Measurements from ENCODE around the gene CRTC2. TPM values are rescaled to one million over a fixed set of nuclear protein-coding genes. Genes with fewer than 3 reads are reported as not detected.

Gene CRTC2
- total and polyA plus RNA-seq, 9 of the 15 experiments (the other 6 are each of a cell fraction or from before 2014, with no cell fraction given) = 2.7 to 26.4 (median 10.2) TPM

DNA sequence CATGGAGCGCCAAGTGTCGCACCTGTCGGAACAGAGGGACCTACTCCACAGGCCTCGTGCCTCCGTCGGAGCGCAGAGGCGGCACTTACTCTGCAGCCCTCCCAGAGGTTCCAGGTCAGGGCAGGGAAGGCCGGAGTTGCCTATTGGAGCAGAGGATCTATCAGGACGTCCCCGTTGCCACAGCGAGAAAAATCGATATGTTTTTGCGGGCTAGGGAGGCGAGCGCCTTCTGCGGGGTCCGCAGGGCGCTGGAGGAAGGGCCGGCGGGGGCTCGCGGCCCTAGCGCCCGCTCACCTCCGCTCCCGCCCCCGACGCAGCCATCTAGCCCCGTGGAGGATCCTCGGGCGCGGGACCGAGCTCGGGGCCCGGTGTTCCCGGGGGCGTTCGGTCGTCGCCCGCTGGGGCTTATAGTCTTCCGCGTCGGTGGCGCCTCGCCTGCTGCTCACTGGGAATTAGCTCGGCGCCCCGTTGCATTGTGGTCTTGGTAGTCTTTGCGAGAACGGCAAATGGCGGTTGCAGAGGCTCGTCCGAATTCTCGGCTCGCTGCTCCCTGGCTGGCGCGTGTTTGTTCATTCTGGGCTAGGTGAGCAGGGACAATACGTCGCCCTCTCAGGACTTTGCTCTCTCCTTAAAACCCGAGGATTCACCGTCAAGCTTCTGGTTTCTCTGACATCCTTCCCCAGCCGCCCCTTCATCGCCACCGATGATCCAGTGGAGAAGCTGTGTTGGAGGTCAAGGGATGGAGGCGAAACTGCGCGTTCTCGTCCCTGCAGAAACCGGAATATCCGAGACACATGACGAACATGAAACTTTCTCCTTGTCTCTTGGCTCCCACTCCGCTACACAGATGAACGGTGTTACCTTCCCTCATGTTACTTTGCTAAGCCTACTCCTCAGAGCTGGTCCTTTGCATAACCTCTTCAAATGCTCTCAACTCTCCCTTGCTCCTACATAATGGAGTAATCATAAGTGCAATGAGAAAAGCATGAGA is 19.1 kb upstream of the CRTC2 start, which contains the start of gene JTB (continued):
- no peak for TF ChIP-seq ZNF318 (IDR thresholded peaks at IDR 0.05; ENCODE audit: borderline replicate concordance in 1 of 2, low read depth in 1 of 2)
- 0 out of 2 replicates have a peak, but pooled peaks have one; percentile 3 for TF ChIP-seq SMC3 (conservative IDR thresholded peaks at IDR 0.05; ENCODE audit: insufficient read depth, low read depth, low read length)
- TF ChIP-seq KLF13 (tag; IDR thresholded peaks at IDR 0.05; ENCODE audit: borderline replicate concordance, low read depth) = no peak
- peak; percentile 4 to 67; a peak in 2 of 4 replicates for TF ChIP-seq MNT (conservative IDR thresholded peaks at IDR 0.05)
- TF ChIP-seq ZFP91 (CRISPR knock-in tag; IDR thresholded peaks at IDR 0.05) = no peak
- peak; percentile 66 for TF ChIP-seq POLR2AphosphoS5 (IDR thresholded peaks at IDR 0.05; ENCODE audit: control insufficient read depth, insufficient read depth, low read depth, low read length)
- TF ChIP-seq THRAP3 (IDR thresholded peaks at IDR 0.05; ENCODE audit: borderline replicate concordance) = no peak
- TF ChIP-seq, protein P1, sequence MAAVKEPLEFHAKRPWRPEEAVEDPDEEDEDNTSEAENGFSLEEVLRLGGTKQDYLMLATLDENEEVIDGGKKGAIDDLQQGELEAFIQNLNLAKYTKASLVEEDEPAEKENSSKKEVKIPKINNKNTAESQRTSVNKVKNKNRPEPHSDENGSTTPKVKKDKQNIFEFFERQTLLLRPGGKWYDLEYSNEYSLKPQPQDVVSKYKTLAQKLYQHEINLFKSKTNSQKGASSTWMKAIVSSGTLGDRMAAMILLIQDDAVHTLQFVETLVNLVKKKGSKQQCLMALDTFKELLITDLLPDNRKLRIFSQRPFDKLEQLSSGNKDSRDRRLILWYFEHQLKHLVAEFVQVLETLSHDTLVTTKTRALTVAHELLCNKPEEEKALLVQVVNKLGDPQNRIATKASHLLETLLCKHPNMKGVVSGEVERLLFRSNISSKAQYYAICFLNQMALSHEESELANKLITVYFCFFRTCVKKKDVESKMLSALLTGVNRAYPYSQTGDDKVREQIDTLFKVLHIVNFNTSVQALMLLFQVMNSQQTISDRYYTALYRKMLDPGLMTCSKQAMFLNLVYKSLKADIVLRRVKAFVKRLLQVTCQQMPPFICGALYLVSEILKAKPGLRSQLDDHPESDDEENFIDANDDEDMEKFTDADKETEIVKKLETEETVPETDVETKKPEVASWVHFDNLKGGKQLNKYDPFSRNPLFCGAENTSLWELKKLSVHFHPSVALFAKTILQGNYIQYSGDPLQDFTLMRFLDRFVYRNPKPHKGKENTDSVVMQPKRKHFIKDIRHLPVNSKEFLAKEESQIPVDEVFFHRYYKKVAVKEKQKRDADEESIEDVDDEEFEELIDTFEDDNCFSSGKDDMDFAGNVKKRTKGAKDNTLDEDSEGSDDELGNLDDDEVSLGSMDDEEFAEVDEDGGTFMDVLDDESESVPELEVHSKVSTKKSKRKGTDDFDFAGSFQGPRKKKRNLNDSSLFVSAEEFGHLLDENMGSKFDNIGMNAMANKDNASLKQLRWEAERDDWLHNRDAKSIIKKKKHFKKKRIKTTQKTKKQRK (IDR thresholded peaks at IDR 0.05; ENCODE audit: borderline replicate concordance, low read depth, low read length) = no peak

Data from K562 (cell line).